ENCODE results near the gene SLC9A5. TPM values are rescaled to one million over a fixed set of nuclear protein-coding genes. Genes with fewer than 3 reads are reported as not detected.

SLC9A5 gene
- total and polyA plus RNA-seq, 10 of the 15 experiments (the other 5 are each of a cell fraction or from before 2014, with no cell fraction given): 0.26 to 5.7 (median 1.5) TPM

DNA sequence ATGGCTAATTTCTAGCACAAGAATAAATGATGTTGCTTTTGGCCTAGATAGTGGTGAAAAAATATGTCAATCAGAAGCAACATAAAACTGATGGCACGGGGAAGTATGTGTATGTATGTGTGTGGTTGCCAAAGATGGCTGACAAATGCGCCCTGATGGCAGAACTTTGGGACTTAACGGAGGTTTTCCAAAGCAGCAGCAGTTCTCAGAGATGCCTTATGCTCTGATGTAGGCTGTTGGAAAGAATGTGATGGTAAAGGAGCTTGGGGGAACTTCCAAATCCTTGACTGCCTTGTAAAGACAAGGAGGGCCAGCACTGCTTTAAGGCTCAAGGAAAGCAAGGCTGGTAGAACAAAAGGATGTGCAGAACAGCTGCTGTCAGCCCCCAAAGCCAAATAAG is 61.8 kb downstream of the SLC9A5 start (continued):
- no peak for TF ChIP-seq NR2C1 (IDR thresholded peaks at IDR 0.05)
- TF ChIP-seq, protein P1, sequence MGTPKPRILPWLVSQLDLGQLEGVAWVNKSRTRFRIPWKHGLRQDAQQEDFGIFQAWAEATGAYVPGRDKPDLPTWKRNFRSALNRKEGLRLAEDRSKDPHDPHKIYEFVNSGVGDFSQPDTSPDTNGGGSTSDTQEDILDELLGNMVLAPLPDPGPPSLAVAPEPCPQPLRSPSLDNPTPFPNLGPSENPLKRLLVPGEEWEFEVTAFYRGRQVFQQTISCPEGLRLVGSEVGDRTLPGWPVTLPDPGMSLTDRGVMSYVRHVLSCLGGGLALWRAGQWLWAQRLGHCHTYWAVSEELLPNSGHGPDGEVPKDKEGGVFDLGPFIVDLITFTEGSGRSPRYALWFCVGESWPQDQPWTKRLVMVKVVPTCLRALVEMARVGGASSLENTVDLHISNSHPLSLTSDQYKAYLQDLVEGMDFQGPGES (IDR thresholded peaks at IDR 0.05): no peak
- TF ChIP-seq E2F4 (IDR thresholded peaks at IDR 0.05; ENCODE audit: low read depth, low read length): no peak
- TF ChIP-seq MXI1 (IDR thresholded peaks at IDR 0.05; ENCODE audit: low read depth, low read length): no peak
- no peak for TF ChIP-seq SUZ12 (IDR thresholded peaks at IDR 0.05; ENCODE audit: unreplicated experiment)
- TF ChIP-seq BMI1 (IDR thresholded peaks at IDR 0.05; ENCODE audit: borderline replicate concordance): no peak
- TF ChIP-seq STAT3 (IDR thresholded peaks at IDR 0.05; ENCODE audit: low read depth, low read length): no peak
- TF ChIP-seq USF2 (IDR thresholded peaks at IDR 0.05; ENCODE audit: borderline replicate concordance, low read depth, low read length): no peak
- TF ChIP-seq YY1 (IDR thresholded peaks at IDR 0.05; ENCODE audit: low read depth, low read length): no peak
- no peak for TF ChIP-seq NR2F1 (conservative IDR thresholded peaks at IDR 0.05)
- no peak for TF ChIP-seq NKRF (conservative IDR thresholded peaks at IDR 0.05)
- TF ChIP-seq, protein P2, sequence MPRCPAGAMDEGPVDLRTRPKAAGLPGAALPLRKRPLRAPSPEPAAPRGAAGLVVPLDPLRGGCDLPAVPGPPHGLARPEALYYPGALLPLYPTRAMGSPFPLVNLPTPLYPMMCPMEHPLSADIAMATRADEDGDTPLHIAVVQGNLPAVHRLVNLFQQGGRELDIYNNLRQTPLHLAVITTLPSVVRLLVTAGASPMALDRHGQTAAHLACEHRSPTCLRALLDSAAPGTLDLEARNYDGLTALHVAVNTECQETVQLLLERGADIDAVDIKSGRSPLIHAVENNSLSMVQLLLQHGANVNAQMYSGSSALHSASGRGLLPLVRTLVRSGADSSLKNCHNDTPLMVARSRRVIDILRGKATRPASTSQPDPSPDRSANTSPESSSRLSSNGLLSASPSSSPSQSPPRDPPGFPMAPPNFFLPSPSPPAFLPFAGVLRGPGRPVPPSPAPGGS (IDR thresholded peaks at IDR 0.05; ENCODE audit: borderline replicate concordance, insufficient read depth, low read depth, low read length, poor library complexity, severe bottlenecking): no peak
- TF ChIP-seq, protein P3, sequence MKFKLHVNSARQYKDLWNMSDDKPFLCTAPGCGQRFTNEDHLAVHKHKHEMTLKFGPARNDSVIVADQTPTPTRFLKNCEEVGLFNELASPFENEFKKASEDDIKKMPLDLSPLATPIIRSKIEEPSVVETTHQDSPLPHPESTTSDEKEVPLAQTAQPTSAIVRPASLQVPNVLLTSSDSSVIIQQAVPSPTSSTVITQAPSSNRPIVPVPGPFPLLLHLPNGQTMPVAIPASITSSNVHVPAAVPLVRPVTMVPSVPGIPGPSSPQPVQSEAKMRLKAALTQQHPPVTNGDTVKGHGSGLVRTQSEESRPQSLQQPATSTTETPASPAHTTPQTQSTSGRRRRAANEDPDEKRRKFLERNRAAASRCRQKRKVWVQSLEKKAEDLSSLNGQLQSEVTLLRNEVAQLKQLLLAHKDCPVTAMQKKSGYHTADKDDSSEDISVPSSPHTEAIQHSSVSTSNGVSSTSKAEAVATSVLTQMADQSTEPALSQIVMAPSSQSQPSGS (IDR thresholded peaks at IDR 0.05; ENCODE audit: low read length): no peak
- no peak for TF ChIP-seq SP1 (IDR thresholded peaks at IDR 0.05; ENCODE audit: low read depth, low read length)
- no peak for TF ChIP-seq RUNX3 (IDR thresholded peaks at IDR 0.05; ENCODE audit: low read length)
